Activated T-cell treated with anti-CD3 and anti-CD28 coated beads, Interleukin-2, amount 50 U/mL, for 72 hours (primary cell): Measurements from ENCODE around the gene WNT8B. TPM values are rescaled to one million over a fixed set of nuclear protein-coding genes. Genes with fewer than 3 reads are reported as not detected.

Source experiments
- ATAC-seq, 2 donors: fragments of 150-1000 bp; cut with Tn5 transposase; replicated peaks in 1 of 2; 2 replicates each; pipeline ENCODE4 v1.10.0; 2021; ENCODE audit warnings: moderate library complexity in 2 of 2, mild to moderate bottlenecking in 1 of 2
- DNase-seq, 2 donors: peaks; one replicate each; pipeline ENCODE4 v3.0.0; 2021 to 2022; ENCODE audit warnings: mixed read lengths in 1 of 2
- H3K27ac Mint-ChIP-seq: one replicate; pipeline ENCODE4 v1.8.0; 2022; ENCODE audit warnings: mild to moderate bottlenecking, moderate library complexity, mixed read lengths
- H3K27me3 Mint-ChIP-seq: one replicate; pipeline ENCODE4 v1.8.0; 2022; ENCODE audit warnings: low read depth, mixed read lengths
- H3K36me3 Mint-ChIP-seq, 2 donors: one replicate each; pipeline ENCODE4 v1.8.0; 2022; ENCODE audit warnings: mixed read lengths in 2 of 2, mild to moderate bottlenecking in 1 of 2; ENCODE audit not compliant: insufficient read depth in 2 of 2
- H3K4me1 Mint-ChIP-seq: one replicate; pipeline ENCODE4 v1.8.0; 2022; ENCODE audit warnings: low read depth, mixed read lengths
- H3K4me3 Mint-ChIP-seq, 2 donors: one replicate each; pipeline ENCODE4 v1.8.0; 2022; ENCODE audit warnings: mild to moderate bottlenecking in 2 of 2, mixed read lengths in 2 of 2, moderate library complexity in 2 of 2
- H3K9me3 Mint-ChIP-seq, 2 donors: one replicate each; pipeline ENCODE4 v1.8.0; 2022; ENCODE audit warnings: mixed read lengths in 2 of 2
- total RNA-seq, 2 donors: library from RNA; stranded (reverse); gene quantifications; one replicate each; pipeline ENCODE4 v1.2.3, GENCODE V29; 2022

Gene WNT8B
- total RNA-seq, 2 donors from 2014 or later, result 0.14 to 0.22 TPM

DNA sequence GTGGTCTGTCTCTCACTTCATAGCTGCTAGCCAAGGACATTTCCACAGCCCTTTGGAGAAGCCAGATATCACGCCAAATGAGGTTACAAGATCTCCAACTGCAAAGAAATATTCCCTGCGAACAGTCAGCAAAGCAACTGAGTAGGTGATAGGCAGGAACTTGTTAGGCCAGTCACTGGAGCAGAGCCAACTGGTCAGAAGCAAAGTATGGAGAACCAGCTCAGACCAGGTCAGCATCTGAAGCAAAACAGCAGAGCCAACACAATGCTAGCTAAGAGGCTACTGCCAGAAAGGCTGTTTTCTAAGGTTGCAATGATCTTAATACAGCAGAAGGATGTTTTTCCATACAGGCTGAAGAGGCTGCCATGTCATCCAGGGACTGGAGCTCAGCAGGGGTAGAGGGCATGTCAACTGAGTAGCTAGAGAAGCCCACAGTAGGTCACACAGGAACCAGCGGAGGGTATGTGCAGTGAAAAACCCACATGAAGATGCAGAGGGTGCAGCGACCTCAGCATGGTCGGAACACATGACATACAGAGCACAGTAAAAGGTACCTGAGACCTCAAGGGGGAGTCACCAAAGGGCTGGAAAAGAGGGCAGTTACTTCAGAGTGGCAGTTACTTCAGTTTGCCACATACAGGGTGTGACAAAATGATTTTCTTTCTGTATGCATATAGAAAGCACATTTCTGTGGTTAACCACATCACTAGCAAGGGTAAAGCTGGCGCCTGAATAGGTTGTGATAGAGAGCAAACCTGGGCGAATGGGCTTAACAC lies 47.9 kb downstream of the WNT8B start:
- Mint-ChIP-seq H3K9me3 (no peaks in the 10 kb centered on the region), H3K4me3 (peak overlapping the region; percentile 66 to 86), H3K27ac (peak overlapping the region; percentile 89), H3K27me3 (no peaks in the 10 kb centered on the region), H3K36me3 (peaks cover 18 to 27% of the 10 kb centered on the region in 2 donors), H3K4me1 (peaks cover 73% of the 10 kb centered on the region)
- ATAC-seq, result peak; percentile 75 to 79
- DNase-seq, result peak; percentile 77 to 88

DNA sequence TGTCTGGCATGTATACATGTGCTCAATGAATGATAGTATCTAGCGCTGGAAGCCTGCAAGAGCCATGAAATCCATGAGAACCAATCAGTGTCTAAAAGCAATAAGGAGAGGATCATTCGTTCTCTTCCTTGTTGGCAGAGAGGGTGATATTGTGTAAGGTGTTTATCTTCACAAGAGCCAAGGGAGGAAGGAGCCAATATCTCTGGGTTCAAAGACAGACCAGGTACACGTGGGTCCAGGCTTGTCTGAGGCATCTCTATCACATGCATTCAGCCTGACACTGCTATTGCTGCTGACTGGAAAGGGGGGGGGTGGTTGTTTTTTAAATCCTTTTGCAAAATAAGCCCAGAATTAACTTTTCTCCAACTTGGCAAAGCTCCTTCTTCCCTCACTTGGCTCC lies 52.8 kb downstream of the WNT8B start:
- ATAC-seq, result no peak
- Mint-ChIP-seq H3K4me3 (no peak overlapping the region), H3K9me3 (no peaks in the 10 kb centered on the region), H3K27ac (no peak overlapping the region), H3K4me1 (peaks cover 51% of the 10 kb centered on the region), H3K36me3 (peaks cover 12 to 30% of the 10 kb centered on the region in 2 donors), H3K27me3 (no peaks in the 10 kb centered on the region)
- no peak for DNase-seq

DNA sequence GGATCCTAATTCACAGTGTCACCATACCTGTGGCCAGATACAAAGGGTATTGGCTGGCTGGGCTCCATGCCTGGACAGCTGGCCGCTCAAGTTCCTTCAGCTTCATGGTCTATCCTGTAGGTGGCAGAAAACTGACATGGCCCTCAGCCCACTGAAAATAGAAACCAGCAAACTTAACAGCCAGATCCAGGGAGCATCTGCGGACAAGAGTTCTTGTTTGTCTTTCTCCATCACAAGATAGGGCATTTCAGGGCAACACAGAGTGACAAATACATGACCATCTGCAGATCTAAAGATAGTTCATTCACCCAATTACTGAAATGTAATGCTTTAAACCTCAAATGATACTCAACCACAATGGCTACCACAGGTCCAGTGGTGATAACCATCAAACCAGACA lies 54.0 kb downstream of the WNT8B start:
- H3K9me3 Mint-ChIP-seq, result no peaks in the 10 kb centered on the region
- no peak for ATAC-seq
- H3K36me3 Mint-ChIP-seq, result peaks cover 9 to 24% of the 10 kb centered on the region in 2 donors
- H3K27me3 Mint-ChIP-seq, result no peaks in the 10 kb centered on the region
- DNase-seq, result no peak
- H3K4me3 Mint-ChIP-seq, result no peak overlapping the region
- peaks cover 39% of the 10 kb centered on the region for H3K4me1 Mint-ChIP-seq
- peak overlapping the region; percentile 20 for H3K27ac Mint-ChIP-seq

DNA sequence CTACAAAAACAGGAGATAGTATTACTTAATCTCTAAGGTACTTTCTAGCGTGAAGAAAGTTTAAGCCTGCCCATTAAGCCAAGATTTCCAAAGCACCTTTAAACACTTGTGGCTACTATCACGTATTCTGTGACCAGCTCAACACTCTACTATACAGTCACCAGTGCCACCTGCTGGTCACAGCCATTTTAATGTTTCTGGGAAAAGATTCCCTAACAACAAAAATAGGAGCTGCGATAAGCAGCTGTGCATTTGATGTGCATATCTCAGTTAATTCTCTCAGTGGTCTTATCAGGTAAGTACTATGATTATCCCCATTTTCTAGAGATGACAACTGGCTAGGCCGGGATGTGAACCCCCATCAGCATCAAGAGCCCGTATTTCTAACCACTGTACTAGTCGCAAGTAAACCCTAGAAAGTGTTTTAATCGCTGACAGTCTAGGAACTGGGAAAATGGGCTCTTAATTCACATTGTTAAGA lies 56.0 kb downstream of the WNT8B start:
- peak; percentile 59 to 68 for DNase-seq
- peak; percentile 76 to 82 for ATAC-seq
- H3K27me3 Mint-ChIP-seq, result no peaks in the 10 kb centered on the region
- H3K4me3 Mint-ChIP-seq, result peak overlapping the region in 1 of 2 donors; percentile 42
- H3K27ac Mint-ChIP-seq, result peak overlapping the region; percentile 3
- peaks cover 7 to 23% of the 10 kb centered on the region in 2 donors for H3K36me3 Mint-ChIP-seq
- H3K9me3 Mint-ChIP-seq, result no peaks in the 10 kb centered on the region
- H3K4me1 Mint-ChIP-seq, result peaks cover 28% of the 10 kb centered on the region

DNA sequence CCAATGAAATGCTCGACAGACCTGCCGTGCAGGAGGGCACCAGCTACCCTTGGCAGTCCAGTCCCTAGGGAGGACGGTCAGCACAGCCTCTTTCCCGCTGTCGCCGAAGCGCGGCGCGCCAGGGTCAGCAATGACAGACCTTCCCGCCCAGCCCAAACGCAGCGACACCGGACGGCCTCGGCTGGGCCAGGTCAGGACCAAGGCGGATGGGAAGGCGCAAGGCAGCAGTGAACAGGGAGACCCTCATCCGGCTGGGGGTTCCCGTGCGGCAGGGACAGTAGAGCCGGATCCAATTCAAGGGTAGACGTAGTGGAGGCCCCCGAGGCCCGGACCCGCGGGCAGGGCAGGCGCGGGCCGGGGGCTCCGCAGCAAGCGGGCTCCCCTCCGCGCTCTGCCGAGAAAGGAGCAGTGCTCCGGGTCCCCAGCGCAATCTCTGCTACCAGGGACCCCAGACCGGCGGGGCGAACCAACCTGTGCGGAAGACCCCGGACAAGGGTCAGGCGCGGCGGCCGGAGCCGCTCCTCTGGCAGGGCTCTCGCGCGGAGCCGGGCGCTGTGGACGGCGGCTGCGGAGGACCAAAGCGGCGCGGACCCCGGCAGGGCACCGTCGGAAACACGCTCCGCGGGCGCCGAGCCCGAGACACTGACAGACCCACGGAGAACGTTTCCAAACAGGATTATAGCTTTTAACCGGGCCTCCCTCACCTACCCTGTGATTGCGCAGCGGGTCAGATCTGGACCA lies 56.7 kb downstream of the WNT8B start, which contains the start of gene SEC31B:
TSS of gene SEC31B (minus strand) at position 551 of the 741 bp plus-strand sequence. CDS start 2,909 bp downstream, outside the sequence.
- Mint-ChIP-seq H3K36me3 (peaks cover 8 to 21% of the 10 kb centered on the region in 2 donors), H3K27me3 (no peaks in the 10 kb centered on the region), H3K4me3 (peak within 1 kb of the TSS; percentile 42 to 58), H3K4me1 (peaks cover 33% of the 10 kb centered on the region), H3K9me3 (no peaks in the 10 kb centered on the region), H3K27ac (peak within 1 kb of the TSS; percentile 36)
- peak; percentile 13 to 16 for ATAC-seq
- DNase-seq, result no peak

DNA sequence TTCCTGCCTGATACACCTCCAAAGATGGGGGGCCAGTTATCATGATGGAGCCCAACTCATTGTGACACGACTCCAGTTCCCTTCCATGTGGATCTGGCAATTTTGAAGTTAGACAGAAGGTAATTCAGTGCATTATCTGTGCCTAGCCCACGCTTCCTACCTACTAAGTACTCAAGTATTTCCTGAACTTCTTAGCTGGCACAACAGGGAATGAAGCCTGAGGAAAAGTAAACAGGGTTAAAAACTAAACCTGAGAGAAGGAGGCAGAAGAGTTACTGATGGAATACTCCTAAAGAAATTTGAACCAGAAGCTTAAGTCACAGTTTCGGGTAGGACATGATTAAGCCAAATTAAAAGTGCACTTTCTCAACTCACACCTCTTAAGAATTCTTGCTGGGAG lies 58.0 kb downstream of the WNT8B start:
- Mint-ChIP-seq H3K27me3 (no peaks in the 10 kb centered on the region), H3K27ac (peak overlapping the region; percentile 36), H3K4me3 (no peak overlapping the region), H3K4me1 (peaks cover 33% of the 10 kb centered on the region), H3K36me3 (peaks cover 10 to 23% of the 10 kb centered on the region in 2 donors), H3K9me3 (no peaks in the 10 kb centered on the region)
- DNase-seq, result no peak
- no peak for ATAC-seq

DNA sequence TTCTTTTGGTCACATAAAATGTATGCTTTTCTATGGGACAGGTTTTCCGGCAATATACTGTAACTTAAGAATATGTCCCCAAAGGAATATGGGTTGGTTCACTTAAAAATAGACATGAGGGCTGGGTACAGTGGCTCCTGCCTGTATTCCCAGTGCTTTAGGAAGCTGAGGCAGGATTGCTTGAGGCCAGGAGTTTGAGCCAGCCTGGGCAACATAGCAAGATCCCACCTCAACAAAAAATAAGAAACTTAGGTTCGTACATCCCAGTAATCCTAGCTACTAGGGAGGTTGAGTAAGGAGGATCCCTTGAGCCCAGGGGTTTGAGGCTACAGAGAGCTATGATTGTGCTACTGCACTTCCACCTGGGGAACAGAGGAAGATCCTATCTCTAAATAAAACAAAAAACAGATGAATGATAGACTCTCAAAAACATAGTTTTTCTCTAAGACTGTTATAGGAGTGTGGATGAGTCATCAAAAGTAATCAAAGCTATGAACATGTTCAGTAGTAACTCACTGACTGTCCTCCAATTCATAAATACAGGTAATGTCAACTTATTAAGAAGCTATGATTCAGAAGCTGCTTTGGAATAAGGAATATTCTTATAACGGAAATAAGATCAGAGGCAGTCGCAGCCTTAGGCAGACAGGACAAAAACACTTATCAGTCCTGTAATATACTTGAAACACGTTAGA lies 59.4 kb downstream of the WNT8B start:
- Mint-ChIP-seq H3K36me3 (peaks cover 10 to 25% of the 10 kb centered on the region in 2 donors), H3K27me3 (no peaks in the 10 kb centered on the region), H3K27ac (peak overlapping the region; percentile 85), H3K9me3 (no peaks in the 10 kb centered on the region), H3K4me3 (no peak overlapping the region), H3K4me1 (peaks cover 29% of the 10 kb centered on the region)
- no peak for DNase-seq
- no peak for ATAC-seq

DNA sequence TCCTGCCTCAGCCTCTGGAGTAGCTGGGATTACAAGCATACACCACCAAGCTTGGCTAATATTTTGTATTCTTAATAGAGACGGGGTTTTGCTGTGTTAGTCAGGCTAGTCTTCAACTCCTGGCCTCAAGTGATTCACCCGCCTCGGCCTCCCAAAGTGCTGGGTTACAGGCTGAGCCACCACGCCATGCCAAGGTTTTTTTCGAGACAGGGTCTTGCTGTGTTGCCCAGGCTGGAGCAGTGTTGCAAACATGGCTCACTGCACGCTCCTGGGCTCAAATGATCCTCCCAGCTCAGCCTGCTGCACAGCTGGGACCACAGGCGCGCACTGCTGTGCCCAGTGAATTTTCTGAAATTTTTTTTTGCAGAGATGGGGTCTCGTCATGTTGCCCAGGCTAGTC lies 60.1 kb downstream of the WNT8B start:
- Mint-ChIP-seq H3K27ac (no peak overlapping the region), H3K4me1 (peaks cover 31% of the 10 kb centered on the region), H3K36me3 (peaks cover 10 to 21% of the 10 kb centered on the region in 2 donors), H3K27me3 (no peaks in the 10 kb centered on the region), H3K4me3 (no peak overlapping the region), H3K9me3 (no peaks in the 10 kb centered on the region)
- ATAC-seq, result no peak
- DNase-seq, result no peak

DNA sequence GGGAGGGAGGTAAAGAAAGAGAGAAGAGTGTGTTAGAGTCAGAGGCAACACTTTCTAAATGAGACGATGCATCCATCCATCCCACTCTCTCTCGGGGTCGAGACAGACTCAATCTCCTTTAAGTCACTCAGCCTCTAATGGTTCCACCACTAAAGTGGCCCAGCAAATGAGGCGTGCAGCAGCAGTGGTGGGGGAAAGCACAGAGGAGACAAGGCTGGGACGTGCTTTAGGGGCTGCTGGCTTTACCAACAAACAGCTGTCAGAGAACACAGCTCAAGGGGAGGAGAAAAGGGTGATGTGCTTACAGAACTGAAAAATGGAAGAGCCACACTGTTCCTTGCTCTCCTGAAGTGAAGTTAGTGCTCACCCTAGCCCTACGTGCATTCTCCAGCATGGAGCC lies 61.4 kb downstream of the WNT8B start:
- peaks cover 28% of the 10 kb centered on the region for H3K4me1 Mint-ChIP-seq
- H3K36me3 Mint-ChIP-seq, result peaks cover 14 to 25% of the 10 kb centered on the region in 2 donors
- H3K4me3 Mint-ChIP-seq, result no peak overlapping the region
- DNase-seq (no peak), ATAC-seq (no peak)
- no peak overlapping the region for H3K27ac Mint-ChIP-seq
- no peaks in the 10 kb centered on the region for H3K27me3 Mint-ChIP-seq
- H3K9me3 Mint-ChIP-seq, result no peaks in the 10 kb centered on the region

DNA sequence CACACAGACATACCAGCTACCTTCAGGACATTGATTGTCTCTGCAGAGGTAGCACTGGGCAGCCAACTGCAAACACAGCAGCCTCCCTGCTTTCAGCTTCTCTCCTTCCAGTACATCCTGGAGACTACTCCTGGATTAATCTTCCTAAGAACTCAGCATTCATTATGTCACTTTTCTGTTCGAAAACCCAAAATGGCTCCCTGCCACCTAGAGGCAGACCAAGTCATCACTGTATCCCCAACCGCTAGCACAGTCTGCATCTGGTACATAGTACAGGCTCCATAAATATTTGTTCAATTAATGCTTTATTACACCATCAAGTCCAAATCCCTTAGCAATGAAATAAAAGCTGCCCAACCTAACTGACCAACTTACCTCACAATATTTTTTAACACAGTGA lies 61.8 kb downstream of the WNT8B start:
- Mint-ChIP-seq H3K9me3 (no peaks in the 10 kb centered on the region), H3K4me1 (peaks cover 27% of the 10 kb centered on the region), H3K4me3 (no peak overlapping the region), H3K27me3 (no peaks in the 10 kb centered on the region), H3K27ac (no peak overlapping the region), H3K36me3 (peaks cover 15 to 25% of the 10 kb centered on the region in 2 donors)
- DNase-seq (no peak), ATAC-seq (no peak)

DNA sequence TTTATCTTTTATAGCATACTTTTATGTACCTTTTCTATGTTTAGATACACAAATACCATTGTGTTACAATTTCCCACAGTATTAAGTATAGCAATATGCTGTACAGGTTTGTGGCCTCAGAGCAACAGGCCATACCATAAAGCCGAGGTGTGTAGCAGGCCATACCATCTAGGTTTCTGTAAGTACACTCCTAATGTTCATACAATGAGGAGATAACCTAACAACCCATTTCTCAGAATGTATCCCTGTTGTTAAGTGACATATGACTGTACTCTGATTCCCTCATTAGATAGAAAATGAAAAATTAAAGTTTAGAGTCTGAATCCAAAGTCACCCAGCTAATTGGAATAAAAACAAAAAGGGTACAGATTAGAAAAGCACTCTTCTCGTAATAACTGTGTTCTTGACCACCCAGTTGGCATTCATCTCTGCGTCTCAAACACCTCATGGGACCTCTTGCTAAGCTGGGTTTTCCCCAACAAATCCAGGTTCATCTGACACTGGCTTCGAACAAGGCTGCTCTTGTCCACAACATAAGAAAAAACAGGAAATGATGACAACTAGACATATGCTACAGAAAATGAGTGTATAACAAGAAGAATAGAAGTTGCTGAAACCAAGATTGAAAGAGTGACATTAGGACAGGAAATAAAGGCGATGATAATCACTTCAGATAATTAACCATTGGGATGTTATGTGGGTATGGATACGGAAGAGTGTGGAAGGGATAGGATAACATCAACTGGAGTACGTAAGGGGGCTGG lies 65.5 kb downstream of the WNT8B start:
- H3K4me1 Mint-ChIP-seq, result peaks cover 46% of the 10 kb centered on the region
- peak; percentile 38 to 48 for DNase-seq
- peak overlapping the region; percentile 95 for H3K27ac Mint-ChIP-seq
- H3K4me3 Mint-ChIP-seq, result peak overlapping the region; percentile 87 to 98
- peak; percentile 63 to 68 for ATAC-seq
- no peaks in the 10 kb centered on the region for H3K9me3 Mint-ChIP-seq
- peaks cover 16 to 25% of the 10 kb centered on the region in 2 donors for H3K36me3 Mint-ChIP-seq
- no peaks in the 10 kb centered on the region for H3K27me3 Mint-ChIP-seq

DNA sequence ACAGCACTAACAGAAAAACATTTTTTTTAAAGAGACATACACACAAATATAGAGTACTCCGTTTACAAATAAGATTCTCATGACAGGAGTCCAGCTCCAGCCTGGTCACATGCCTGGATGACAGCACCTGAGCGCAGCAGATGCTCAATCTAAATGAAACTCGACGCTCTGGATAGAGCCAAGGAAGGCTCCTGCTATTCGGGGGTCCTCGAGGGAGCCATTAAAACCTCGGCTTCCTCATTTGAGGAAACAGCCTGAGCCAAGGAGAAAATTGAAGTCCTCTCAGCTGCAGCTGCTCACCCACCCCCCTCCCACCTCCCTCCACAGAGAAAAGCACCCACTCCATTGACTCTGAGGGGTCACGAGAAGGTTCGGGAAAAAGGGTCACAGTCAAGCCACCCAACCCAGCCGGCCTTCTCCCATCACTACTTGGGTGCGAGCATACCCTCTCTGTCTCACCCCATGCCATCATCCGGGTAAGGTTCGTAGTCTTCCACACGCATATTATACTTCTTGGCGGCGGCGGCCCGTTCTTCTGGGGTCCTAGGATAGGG lies 66.2 kb downstream of the WNT8B start:
- Mint-ChIP-seq H3K9me3 (no peaks in the 10 kb centered on the region), H3K27me3 (no peaks in the 10 kb centered on the region), H3K4me1 (peaks cover 47% of the 10 kb centered on the region), H3K36me3 (peaks cover 13 to 18% of the 10 kb centered on the region in 2 donors), H3K27ac (peak overlapping the region; percentile 95), H3K4me3 (peak overlapping the region; percentile 87 to 98)
- peak; percentile 4 to 8 for ATAC-seq
- DNase-seq, result no peak
